Prostate gland (tissue), 2 donors: ENCODE measurements around the gene STRA8. TPM values are rescaled to one million over a fixed set of nuclear protein-coding genes. Genes with fewer than 3 reads are reported as not detected.

Source experiments
- DNase-seq: peaks from one replicate; pipeline ENCODE4 v3.0.0-alpha.2; 2019; ENCODE audit warnings: low spot score
- H3K27ac ChIP-seq, 2 donors: fragments of 200-600 bp; sonication (generic); 2 replicates each; pipeline ENCODE4 v1.5.1; 2017 to 2019
- H3K27me3 ChIP-seq: fragments of 200-600 bp; sonication (generic); replicated peaks from 2 replicates; pipeline ENCODE4 v1.5.1; 2019; ENCODE audit not compliant: insufficient read depth
- H3K36me3 ChIP-seq, 2 donors: fragments of 200-600 bp; sonication (generic); 1 replicate in 1 of 2; 2 replicates in 1 of 2; pipeline versions ENCODE4 v1.5.1 to v1.8.1; 2017 to 2019
- H3K4me1 ChIP-seq: fragments of 200-600 bp; sonication (generic); replicated peaks from 2 replicates; pipeline ENCODE4 v1.5.1; 2019
- H3K4me3 ChIP-seq, 2 donors: fragments of 200-600 bp; sonication (generic); 2 replicates each; pipeline ENCODE4 v1.5.1; 2017 to 2019
- H3K9me3 ChIP-seq: fragments of 200-600 bp; sonication (generic); 2 replicates; pipeline ENCODE4 v1.5.1; 2017
- CTCF ChIP-seq, 4 experiments: fragments of 200-600 bp in 2 of 4; fragments of 450-650 bp in 2 of 4; sonication (generic) in 2 of 4; IDR thresholded peaks; 1 replicate in 3 of 4; 2 replicates in 1 of 4; pipeline ENCODE4 v1.5.1; 2016 to 2019; ENCODE audit warnings: antibody characterized with exemption in 4 of 4, mild to moderate bottlenecking in 2 of 4, moderate library complexity in 2 of 4
- POLR2A ChIP-seq: fragments of 450-650 bp; IDR thresholded peaks from one replicate; pipeline ENCODE4 v1.6.1; 2016; ENCODE audit warnings: antibody characterized with exemption, mild to moderate bottlenecking
- POLR2AphosphoS5 ChIP-seq: sonication (generic); formaldehyde crosslinking; IDR thresholded peaks from one replicate; pipeline ENCODE4 v1.6.1; 2017; ENCODE audit warnings: antibody characterized with exemption
- WGBS: methylation state at CpG from one replicate; pipeline ENCODE4 v1.1.5; 2018; 5-methylcytosine and 5-hydroxymethylcytosine counted together
- intact Hi-C: fragments of 100-400 bp; cut with DNase I; formaldehyde crosslinking; loops from one replicate; pipeline ENCODE4 v1.14.2; 2022
- total RNA-seq, 2 donors: library from RNA; depleted of rRNA; stranded (reverse); fragments of >200 nt; gene quantifications; one replicate each; pipeline ENCODE4 v1.1.0, GENCODE V29; 2016

STRA8 gene
- total RNA-seq, 2 donors from 2014 or later: not detected

- H3K4me1 ChIP-seq: no peaks in the 10 kb centered on the region
- H3K4me3 ChIP-seq: no peak overlapping the region
- H3K27me3 ChIP-seq: no peaks in the 10 kb centered on the region
- WGBS: 95% methylated on average over 22 of the region's 22 CpGs
- H3K9me3 ChIP-seq: no peaks in the 10 kb centered on the region
- TF ChIP-seq CTCF (IDR thresholded peaks at IDR 0.05) (no peak), POLR2AphosphoS5 (no peak), POLR2A (no peak)
- no peak for DNase-seq
- no peaks in the 10 kb centered on the region for H3K36me3 ChIP-seq
- H3K27ac ChIP-seq: no peak overlapping the region
- intact Hi-C loops: no loop called here
These were observed 14.3 kb downstream of the STRA8 start for GRCh38 chr7:135247746-135248471.

- H3K27ac ChIP-seq: no peak overlapping the region
- no peaks in the 10 kb centered on the region for H3K27me3 ChIP-seq
- no peaks in the 10 kb centered on the region for H3K9me3 ChIP-seq
- TF ChIP-seq POLR2A (no peak), CTCF (IDR thresholded peaks at IDR 0.05) (no peak), POLR2AphosphoS5 (no peak)
- no peaks in the 10 kb centered on the region for H3K36me3 ChIP-seq
- no peaks in the 10 kb centered on the region for H3K4me1 ChIP-seq
- H3K4me3 ChIP-seq: no peak overlapping the region
- DNase-seq: no peak
- WGBS: 80% methylated on average over 3 of the region's 3 CpGs
- intact Hi-C loops: no loop called here
These were observed 14.9 kb downstream of the STRA8 start for GRCh38 chr7:135248546-135248945.

GRCh38 chr7:135251496-135252391 lies 18.1 kb downstream of the STRA8 start:
- DNase-seq: no peak
- Histone ChIP-seq H3K9me3 (no peaks in the 10 kb centered on the region), H3K36me3 (no peaks in the 10 kb centered on the region), H3K27me3 (no peaks in the 10 kb centered on the region), H3K4me1 (no peaks in the 10 kb centered on the region), H3K27ac (no peak overlapping the region), H3K4me3 (no peak overlapping the region)
- intact Hi-C loops: loop anchor here (5.0 kb wide), 1 partner anchor 44 kb away; no protein-coding TSS in a partner anchor
- no peak for TF ChIP-seq CTCF (IDR thresholded peaks at IDR 0.05)
- no peak for TF ChIP-seq POLR2A
- TF ChIP-seq POLR2AphosphoS5: no peak
- 85% methylated on average over 4 of the region's 4 CpGs for WGBS

GRCh38 chr7:135253851-135254771 lies 20.5 kb downstream of the STRA8 start:
- intact Hi-C loops: loop anchor here (5.0 kb wide), 1 partner anchor 47 kb away; no protein-coding TSS in a partner anchor
- peak; percentile 60 for DNase-seq
- TF ChIP-seq POLR2A (no peak), POLR2AphosphoS5 (peak; percentile 72), CTCF (IDR thresholded peaks at IDR 0.05) (no peak)
- no peaks in the 10 kb centered on the region for H3K27me3 ChIP-seq
- H3K27ac ChIP-seq: peak overlapping the region; percentile 62 to 74
- no peaks in the 10 kb centered on the region for H3K36me3 ChIP-seq
- no peaks in the 10 kb centered on the region for H3K4me1 ChIP-seq
- no peak overlapping the region for H3K4me3 ChIP-seq
- no peaks in the 10 kb centered on the region for H3K9me3 ChIP-seq
- 28% methylated on average over 9 of the region's 9 CpGs for WGBS
